ENCODE results near the gene TMEM134.

TMEM134 gene

GRCh38 chr11:67455054-67455453 lies 14.0 kb downstream of the TMEM134 start, which contains the start of gene CABP4:
Gene CABP4 (plus strand): TSS chr11:67455354. CDS start chr11:67455424, 70 bp downstream.
- no peak for DNase-seq

GRCh38 chr11:67453816-67454732 lies 15.0 kb downstream of the TMEM134 start:
- DNase-seq = no peak

GRCh38 chr11:67452141-67452952 lies 16.7 kb downstream of the TMEM134 start, which contains the start of gene GPR152:
Gene GPR152 (minus strand): TSS chr11:67452729. CDS start chr11:67452724, 5 bp downstream.
- peak; percentile 4 for DNase-seq

- no peak for DNase-seq
These were observed 17.4 kb downstream of the TMEM134 start for GRCh38 chr11:67451658-67451976.

- no peak for DNase-seq
These were observed 18.0 kb downstream of the TMEM134 start for GRCh38 chr11:67450796-67451657.

GRCh38 chr11:67449116-67449844 lies 19.8 kb downstream of the TMEM134 start:
- peak; percentile 28 for DNase-seq

GRCh38 chr11:67448220-67448609 lies 20.8 kb downstream of the TMEM134 start:
- DNase-seq = no peak

- DNase-seq = no peak
These were observed 23.5 kb downstream of the TMEM134 start for GRCh38 chr11:67445515-67445914.

GRCh38 chr11:67442504-67443404 lies 26.3 kb downstream of the TMEM134 start:
- DNase-seq = no peak

GRCh38 chr11:67441731-67442351 lies 27.2 kb downstream of the TMEM134 start:
- DNase-seq = no peak

- DNase-seq = no peak
These were observed 27.9 kb downstream of the TMEM134 start for GRCh38 chr11:67441098-67441563.

- DNase-seq = no peak
These were observed 28.6 kb downstream of the TMEM134 start for GRCh38 chr11:67440229-67441097.

GRCh38 chr11:67439321-67440228 lies 29.5 kb downstream of the TMEM134 start:
- no peak for DNase-seq

GRCh38 chr11:67438158-67438902 lies 30.7 kb downstream of the TMEM134 start:
- no peak for DNase-seq

GRCh38 chr11:67437809-67438157 lies 31.3 kb downstream of the TMEM134 start:
- DNase-seq = no peak

- no peak for DNase-seq
These were observed 31.8 kb downstream of the TMEM134 start, which contains the start of gene PTPRCAP for GRCh38 chr11:67437082-67437808. Gene PTPRCAP (minus strand): TSS chr11:67437682. CDS start chr11:67437619, 63 bp downstream.

All from NCI-H774 (cell line).